Measurements from ENCODE around the gene NELL1. TPM values are rescaled to one million over a fixed set of nuclear protein-coding genes. Genes with fewer than 3 reads are reported as not detected.
A peak's percentile ranks its signal among the peaks of the same experiment; 100 is the strongest.

The NELL1 gene
- 1.2 TPM for polyA plus RNA-seq (2013, experiment 1 of 2)
- 3.3 TPM for polyA plus RNA-seq (2013, experiment 2 of 2)

- under 1% methylated on average over 92 of the region's 93 CpGs for WGBS
- H3K4me1 ChIP-seq (ENCODE audit: insufficient read depth, low read length): peaks cover 25% of the 10 kb centered on the region
- H3K27ac ChIP-seq (ENCODE audit: low read depth, low read length): no peak within 1 kb of the TSS
- H3K9ac ChIP-seq (ENCODE audit: low read depth, low read length): no peak within 1 kb of the TSS; the same call in 1 of the 2 replicates
- no peaks in the 10 kb centered on the region for H3K9me3 ChIP-seq (ENCODE audit: insufficient read depth, low read depth, low read length)
- no peaks in the 10 kb centered on the region for H3K36me3 ChIP-seq (ENCODE audit: insufficient read depth, low read length)
- peak within 1 kb of the TSS; percentile 66 for H3K4me3 ChIP-seq (ENCODE audit: low read length)
- peaks cover 83% of the 10 kb centered on the region for H3K27me3 ChIP-seq (ENCODE audit: insufficient read depth, low read length)
Observed at GRCh38 chr11:20668844-20669819, at the start of gene NELL1. Gene NELL1 (plus strand): TSS chr11:20669586.

- H3K4me1 ChIP-seq (ENCODE audit: insufficient read depth, low read length): peaks cover 16% of the 10 kb centered on the region
- no peaks in the 10 kb centered on the region for H3K9me3 ChIP-seq (ENCODE audit: insufficient read depth, low read depth, low read length)
- no peak overlapping the region for H3K4me3 ChIP-seq (ENCODE audit: low read length)
- H3K36me3 ChIP-seq (ENCODE audit: insufficient read depth, low read length): no peaks in the 10 kb centered on the region
- WGBS: 86% methylated on average over 1 of the region's 2 CpGs
- no peak overlapping the region for H3K27ac ChIP-seq (ENCODE audit: low read depth, low read length)
- no peak overlapping the region for H3K9ac ChIP-seq (ENCODE audit: low read depth, low read length)
- no peaks in the 10 kb centered on the region for H3K27me3 ChIP-seq (ENCODE audit: insufficient read depth, low read length)
Observed at GRCh38 chr11:20620988-20621387, 48.4 kb upstream of the NELL1 start.

GRCh38 chr11:20621679-20622078 lies 47.7 kb upstream of the NELL1 start:
- 27% methylated on average over 6 of the region's 6 CpGs for WGBS
- Histone ChIP-seq H3K4me3 (ENCODE audit: low read length) (no peak overlapping the region), H3K4me1 (ENCODE audit: insufficient read depth, low read length) (peaks cover 16% of the 10 kb centered on the region), H3K27ac (ENCODE audit: low read depth, low read length) (no peak overlapping the region; the same call in 1 of the 2 replicates), H3K27me3 (ENCODE audit: insufficient read depth, low read length) (no peaks in the 10 kb centered on the region), H3K36me3 (ENCODE audit: insufficient read depth, low read length) (no peaks in the 10 kb centered on the region), H3K9ac (ENCODE audit: low read depth, low read length) (no peak overlapping the region), H3K9me3 (ENCODE audit: insufficient read depth, low read depth, low read length) (no peaks in the 10 kb centered on the region)

- Histone ChIP-seq H3K36me3 (ENCODE audit: insufficient read depth, low read length) (no peaks in the 10 kb centered on the region), H3K9me3 (ENCODE audit: insufficient read depth, low read depth, low read length) (no peaks in the 10 kb centered on the region), H3K27me3 (ENCODE audit: insufficient read depth, low read length) (no peaks in the 10 kb centered on the region), H3K4me1 (ENCODE audit: insufficient read depth, low read length) (peaks cover 16% of the 10 kb centered on the region), H3K9ac (ENCODE audit: low read depth, low read length) (no peak overlapping the region), H3K27ac (ENCODE audit: low read depth, low read length) (no peak overlapping the region), H3K4me3 (ENCODE audit: low read length) (no peak overlapping the region)
- WGBS: 78% methylated on average over 4 of the region's 4 CpGs
Observed at GRCh38 chr11:20623252-20623651, 46.1 kb upstream of the NELL1 start.

- Histone ChIP-seq H3K36me3 (ENCODE audit: insufficient read depth, low read length) (no peaks in the 10 kb centered on the region), H3K4me3 (ENCODE audit: low read length) (no peak overlapping the region), H3K4me1 (ENCODE audit: insufficient read depth, low read length) (peaks cover 12% of the 10 kb centered on the region), H3K27ac (ENCODE audit: low read depth, low read length) (no peak overlapping the region), H3K9me3 (ENCODE audit: insufficient read depth, low read depth, low read length) (no peaks in the 10 kb centered on the region), H3K27me3 (ENCODE audit: insufficient read depth, low read length) (no peaks in the 10 kb centered on the region), H3K9ac (ENCODE audit: low read depth, low read length) (no peak overlapping the region)
- 96% methylated on average over 4 of the region's 4 CpGs for WGBS
Observed at GRCh38 chr11:20626279-20626678, 43.1 kb upstream of the NELL1 start.

GRCh38 chr11:20627026-20627425 lies 42.4 kb upstream of the NELL1 start:
- H3K27ac ChIP-seq (ENCODE audit: low read depth, low read length): no peak overlapping the region
- H3K27me3 ChIP-seq (ENCODE audit: insufficient read depth, low read length): no peaks in the 10 kb centered on the region
- H3K4me3 ChIP-seq (ENCODE audit: low read length): no peak overlapping the region
- no peak overlapping the region for H3K9ac ChIP-seq (ENCODE audit: low read depth, low read length)
- no peaks in the 10 kb centered on the region for H3K36me3 ChIP-seq (ENCODE audit: insufficient read depth, low read length)
- WGBS: 85% methylated on average over 2 of the region's 3 CpGs
- H3K9me3 ChIP-seq (ENCODE audit: insufficient read depth, low read depth, low read length): no peaks in the 10 kb centered on the region
- H3K4me1 ChIP-seq (ENCODE audit: insufficient read depth, low read length): peaks cover 5% of the 10 kb centered on the region; the same call in 1 of the 2 replicates

- Histone ChIP-seq H3K4me3 (ENCODE audit: low read length) (no peak overlapping the region), H3K27me3 (ENCODE audit: insufficient read depth, low read length) (no peaks in the 10 kb centered on the region), H3K9ac (ENCODE audit: low read depth, low read length) (no peak overlapping the region), H3K27ac (ENCODE audit: low read depth, low read length) (no peak overlapping the region), H3K9me3 (ENCODE audit: insufficient read depth, low read depth, low read length) (no peaks in the 10 kb centered on the region), H3K36me3 (ENCODE audit: insufficient read depth, low read length) (no peaks in the 10 kb centered on the region), H3K4me1 (ENCODE audit: insufficient read depth, low read length) (peaks cover 3% of the 10 kb centered on the region; the same call in 1 of the 2 replicates)
- 91% methylated on average over 3 of the region's 3 CpGs for WGBS
Observed at GRCh38 chr11:20627701-20628100, 41.7 kb upstream of the NELL1 start.

GRCh38 chr11:20631519-20632168 lies 37.7 kb upstream of the NELL1 start:
- 72% methylated on average over 5 of the region's 5 CpGs for WGBS
- no peak overlapping the region for H3K9ac ChIP-seq (ENCODE audit: low read depth, low read length)

GRCh38 chr11:20632169-20632532 lies 37.2 kb upstream of the NELL1 start:
- 83% methylated on average over 1 of the region's 1 CpG for WGBS
- no peaks in the 10 kb centered on the region for H3K9me3 ChIP-seq (ENCODE audit: insufficient read depth, low read depth, low read length)
- peaks cover 8% of the 10 kb centered on the region for H3K4me1 ChIP-seq (ENCODE audit: insufficient read depth, low read length)

More at GRCh38 chr11:20631519-20632168, 37.7 kb upstream of the NELL1 start:
- no peaks in the 10 kb centered on the region for H3K27me3 ChIP-seq (ENCODE audit: insufficient read depth, low read length)
- H3K4me3 ChIP-seq (ENCODE audit: low read length): no peak overlapping the region
- H3K4me1 ChIP-seq (ENCODE audit: insufficient read depth, low read length): peaks cover 5% of the 10 kb centered on the region
- H3K36me3 ChIP-seq (ENCODE audit: insufficient read depth, low read length): no peaks in the 10 kb centered on the region
- no peaks in the 10 kb centered on the region for H3K9me3 ChIP-seq (ENCODE audit: insufficient read depth, low read depth, low read length)
- no peak overlapping the region for H3K27ac ChIP-seq (ENCODE audit: low read depth, low read length)

GRCh38 chr11:20634044-20634443 lies 35.3 kb upstream of the NELL1 start:
- peaks cover 8% of the 10 kb centered on the region for H3K4me1 ChIP-seq (ENCODE audit: insufficient read depth, low read length)
- H3K27me3 ChIP-seq (ENCODE audit: insufficient read depth, low read length): no peaks in the 10 kb centered on the region
- H3K4me3 ChIP-seq (ENCODE audit: low read length): no peak overlapping the region
- no peak overlapping the region for H3K9ac ChIP-seq (ENCODE audit: low read depth, low read length)
- no peaks in the 10 kb centered on the region for H3K9me3 ChIP-seq (ENCODE audit: insufficient read depth, low read depth, low read length)
- 97% methylated on average over 5 of the region's 5 CpGs for WGBS
- H3K36me3 ChIP-seq (ENCODE audit: insufficient read depth, low read length): no peaks in the 10 kb centered on the region
- H3K27ac ChIP-seq (ENCODE audit: low read depth, low read length): no peak overlapping the region

More at GRCh38 chr11:20632169-20632532, 37.2 kb upstream of the NELL1 start:
- H3K4me3 ChIP-seq (ENCODE audit: low read length): no peak overlapping the region
- H3K36me3 ChIP-seq (ENCODE audit: insufficient read depth, low read length): no peaks in the 10 kb centered on the region
- H3K27ac ChIP-seq (ENCODE audit: low read depth, low read length): no peak overlapping the region
- no peaks in the 10 kb centered on the region for H3K27me3 ChIP-seq (ENCODE audit: insufficient read depth, low read length)
- H3K9ac ChIP-seq (ENCODE audit: low read depth, low read length): no peak overlapping the region

- H3K27me3 ChIP-seq (ENCODE audit: insufficient read depth, low read length): no peaks in the 10 kb centered on the region
- no peak overlapping the region for H3K27ac ChIP-seq (ENCODE audit: low read depth, low read length)
- peaks cover 8% of the 10 kb centered on the region for H3K4me1 ChIP-seq (ENCODE audit: insufficient read depth, low read length)
- H3K4me3 ChIP-seq (ENCODE audit: low read length): no peak overlapping the region
- 90% methylated on average over 6 of the region's 7 CpGs for WGBS
- H3K9me3 ChIP-seq (ENCODE audit: insufficient read depth, low read depth, low read length): no peaks in the 10 kb centered on the region
- no peak overlapping the region for H3K9ac ChIP-seq (ENCODE audit: low read depth, low read length)
- no peaks in the 10 kb centered on the region for H3K36me3 ChIP-seq (ENCODE audit: insufficient read depth, low read length)
Observed at GRCh38 chr11:20634781-20635180, 34.6 kb upstream of the NELL1 start.

Measured in HUES64 (cell line).